DOHH2 (cell line): ENCODE data around the gene HMX1.

Experiments used
- H3F3A ChIP-seq: fragments of 200-600 bp; sonication (generic), shearing (Covaris generic); 2 replicates; pipeline ENCODE4 v1.6.0; 2016; ENCODE audit warnings: antibody characterized with exemption, mild to moderate bottlenecking; ENCODE audit not compliant: control insufficient read depth, insufficient read depth
- H3K27ac ChIP-seq: fragments of 200-600 bp; sonication (generic); 2 replicates; pipeline ENCODE4 v1.5.1; 2014; ENCODE audit warnings: low read depth, mild to moderate bottlenecking, low read length, moderate library complexity
- H3K27me3 ChIP-seq: fragments of 200-600 bp; sonication (generic); 2 replicates; pipeline ENCODE4 v1.6.1; 2014; ENCODE audit warnings: mild to moderate bottlenecking, low read length, mixed read lengths; ENCODE audit not compliant: control insufficient read depth
- H3K36me3 ChIP-seq: fragments of 200-600 bp; sonication (generic); 2 replicates; pipeline ENCODE4 v1.6.1; 2014; ENCODE audit warnings: mild to moderate bottlenecking, low read length, moderate library complexity, mixed read lengths; ENCODE audit not compliant: control insufficient read depth
- H3K4me1 ChIP-seq: fragments of 200-600 bp; sonication (generic); 2 replicates; pipeline ENCODE4 v1.6.1; 2014; ENCODE audit warnings: mild to moderate bottlenecking, low read length, mixed read lengths; ENCODE audit not compliant: control insufficient read depth
- H3K4me2 ChIP-seq: fragments of 200-600 bp; sonication (generic); 2 replicates; pipeline ENCODE4 v1.6.0; 2014; ENCODE audit warnings: mild to moderate bottlenecking, low read length, moderate library complexity
- H3K4me3 ChIP-seq: fragments of 200-600 bp; sonication (generic); 2 replicates; pipeline ENCODE4 v1.5.1; 2014; ENCODE audit warnings: mild to moderate bottlenecking, low read length, mixed read lengths
- H3K79me2 ChIP-seq: fragments of 200-600 bp; sonication (generic); 2 replicates; pipeline ENCODE4 v1.6.1; 2014; ENCODE audit warnings: mild to moderate bottlenecking, low read length, mixed read lengths; ENCODE audit not compliant: control insufficient read depth
- H3K9me2 ChIP-seq: fragments of 200-600 bp; sonication (generic); replicated peaks from 2 replicates; pipeline ENCODE4 v1.6.1; 2014; ENCODE audit warnings: mild to moderate bottlenecking, low read length, mixed read lengths; ENCODE audit not compliant: control insufficient read depth
- H3K9me3 ChIP-seq: fragments of 200-600 bp; sonication (generic); 2 replicates; pipeline ENCODE4 v1.6.1; 2014; ENCODE audit warnings: antibody characterized with exemption, low read length, mixed read lengths; ENCODE audit not compliant: control insufficient read depth, insufficient read depth
- H4K20me1 ChIP-seq: fragments of 200-600 bp; sonication (generic); 2 replicates; pipeline ENCODE4 v1.6.0; 2014; ENCODE audit warnings: low read depth, mild to moderate bottlenecking, antibody characterized with exemption, low read length, moderate library complexity; ENCODE audit not compliant: control insufficient read depth, insufficient read depth
- EZH2phosphoT487 ChIP-seq: fragments of 200-600 bp; sonication (generic); IDR thresholded peaks from 2 replicates; pipeline ENCODE4 v1.6.1; 2017; ENCODE audit warnings: borderline replicate concordance, mild to moderate bottlenecking, antibody characterized with exemption, low read length, moderate library complexity, mixed read lengths
- TF ChIP-seq, protein P1 (sequence below): fragments of 200-600 bp; sonication (generic); IDR thresholded peaks from one replicate; pipeline ENCODE4 v1.5.1; 2014; ENCODE audit warnings: antibody characterized with exemption, mild to moderate bottlenecking, low read depth, low read length; ENCODE audit not compliant: poor library complexity, severe bottlenecking

Gene HMX1

DNA sequence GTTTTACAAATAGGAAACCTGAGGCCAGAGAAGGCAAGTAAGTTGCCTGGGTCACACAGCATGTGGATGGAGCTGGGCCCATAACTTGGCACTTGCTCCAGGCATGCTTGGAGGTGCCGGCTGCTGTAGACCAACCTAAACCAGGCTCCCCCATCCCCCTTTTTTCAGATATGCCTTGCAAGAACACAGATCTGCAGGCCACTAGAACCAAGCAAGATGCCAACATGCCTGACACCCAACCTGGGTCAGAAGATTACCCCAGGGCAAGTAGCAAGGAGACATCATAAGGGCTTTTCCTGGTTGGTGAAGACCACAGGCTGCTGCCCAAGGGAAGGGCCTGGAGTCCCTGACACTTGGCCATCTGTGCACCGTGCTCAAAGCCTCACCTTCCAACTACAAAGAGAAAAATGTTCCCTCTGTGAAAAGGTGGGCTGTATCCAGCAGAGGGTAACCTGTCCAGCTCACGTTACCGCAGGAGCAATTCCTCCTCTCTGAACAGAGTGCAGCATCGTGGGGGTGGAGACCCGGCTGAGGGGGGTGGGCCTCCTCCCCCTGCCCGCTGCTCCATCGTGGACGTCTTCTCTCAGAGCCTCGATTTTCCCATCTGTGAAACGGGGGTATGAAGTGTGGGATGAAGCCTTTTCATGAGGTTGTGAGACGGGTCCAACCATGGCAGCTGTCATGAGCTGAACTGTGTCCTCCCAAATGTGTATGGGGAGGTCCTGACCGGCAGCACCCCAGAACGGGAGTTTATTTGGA lies 23.0 kb downstream of the HMX1 start:
- TF ChIP-seq EZH2phosphoT487: no peak
- TF ChIP-seq, protein P1, sequence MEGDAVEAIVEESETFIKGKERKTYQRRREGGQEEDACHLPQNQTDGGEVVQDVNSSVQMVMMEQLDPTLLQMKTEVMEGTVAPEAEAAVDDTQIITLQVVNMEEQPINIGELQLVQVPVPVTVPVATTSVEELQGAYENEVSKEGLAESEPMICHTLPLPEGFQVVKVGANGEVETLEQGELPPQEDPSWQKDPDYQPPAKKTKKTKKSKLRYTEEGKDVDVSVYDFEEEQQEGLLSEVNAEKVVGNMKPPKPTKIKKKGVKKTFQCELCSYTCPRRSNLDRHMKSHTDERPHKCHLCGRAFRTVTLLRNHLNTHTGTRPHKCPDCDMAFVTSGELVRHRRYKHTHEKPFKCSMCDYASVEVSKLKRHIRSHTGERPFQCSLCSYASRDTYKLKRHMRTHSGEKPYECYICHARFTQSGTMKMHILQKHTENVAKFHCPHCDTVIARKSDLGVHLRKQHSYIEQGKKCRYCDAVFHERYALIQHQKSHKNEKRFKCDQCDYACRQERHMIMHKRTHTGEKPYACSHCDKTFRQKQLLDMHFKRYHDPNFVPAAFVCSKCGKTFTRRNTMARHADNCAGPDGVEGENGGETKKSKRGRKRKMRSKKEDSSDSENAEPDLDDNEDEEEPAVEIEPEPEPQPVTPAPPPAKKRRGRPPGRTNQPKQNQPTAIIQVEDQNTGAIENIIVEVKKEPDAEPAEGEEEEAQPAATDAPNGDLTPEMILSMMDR: no peak
- no peaks in the 10 kb centered on the region for H4K20me1 ChIP-seq
- H3K79me2 ChIP-seq: no peaks in the 10 kb centered on the region
- H3K36me3 ChIP-seq: no peaks in the 10 kb centered on the region
- no peaks in the 10 kb centered on the region for H3K27me3 ChIP-seq
- no peak overlapping the region for H3K27ac ChIP-seq
- H3K9me2 ChIP-seq: no peaks in the 10 kb centered on the region
- no peaks in the 10 kb centered on the region for H3K4me1 ChIP-seq
- H3K4me2 ChIP-seq: no peak overlapping the region
- no peak overlapping the region for H3K4me3 ChIP-seq
- no peaks in the 10 kb centered on the region for H3F3A ChIP-seq
- H3K9me3 ChIP-seq: no peaks in the 10 kb centered on the region

DNA sequence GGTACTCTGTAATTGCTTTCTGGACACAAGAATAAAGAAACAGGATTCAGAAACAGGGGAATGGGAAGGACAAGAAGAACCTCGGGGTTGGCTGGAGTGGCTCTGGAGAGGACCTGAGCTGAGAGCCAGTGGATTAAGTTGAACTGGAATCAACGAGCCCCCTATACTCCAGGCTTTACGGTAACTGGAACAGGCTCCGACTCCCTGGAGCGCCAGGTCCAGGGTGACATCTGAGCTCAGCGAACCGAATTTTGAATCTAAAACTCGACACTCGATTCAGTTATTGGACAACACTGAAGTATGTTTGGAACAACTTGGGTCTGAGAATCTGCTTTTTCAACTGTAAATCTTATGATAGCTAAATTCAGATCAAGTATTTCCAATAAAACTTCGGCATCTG lies 23.9 kb downstream of the HMX1 start:
- Histone ChIP-seq H3K4me2 (no peak overlapping the region), H3K27me3 (no peaks in the 10 kb centered on the region), H3K9me3 (no peaks in the 10 kb centered on the region)

DNA sequence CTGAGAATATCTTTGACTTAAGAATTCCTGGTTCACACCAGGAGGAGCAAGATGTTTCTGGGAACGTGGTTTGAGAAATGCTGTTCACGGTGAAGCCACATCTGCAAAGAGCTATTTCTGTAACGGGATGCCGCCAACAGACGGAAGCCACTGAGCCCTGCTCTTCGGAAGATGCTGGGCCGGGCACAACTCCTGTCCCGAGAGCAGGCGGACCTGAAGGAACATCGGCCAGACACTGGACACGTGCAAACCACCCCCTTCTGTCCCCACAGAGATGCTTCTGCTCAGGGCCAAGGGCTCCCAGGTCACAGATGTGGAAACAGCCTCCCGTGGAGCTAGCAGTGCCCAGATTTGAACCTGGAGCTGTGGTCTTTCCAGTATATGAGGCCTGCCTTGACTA lies 24.3 kb downstream of the HMX1 start:
- H3K9me3 ChIP-seq: no peaks in the 10 kb centered on the region
- no peak overlapping the region for H3K4me2 ChIP-seq
- H3F3A ChIP-seq: no peaks in the 10 kb centered on the region
- H3K36me3 ChIP-seq: no peaks in the 10 kb centered on the region
- H3K27ac ChIP-seq: no peak overlapping the region
- no peaks in the 10 kb centered on the region for H3K9me2 ChIP-seq
- no peaks in the 10 kb centered on the region for H3K4me1 ChIP-seq
- no peak for TF ChIP-seq EZH2phosphoT487
- TF ChIP-seq, protein P1: no peak
- H3K4me3 ChIP-seq: no peak overlapping the region
- H3K79me2 ChIP-seq: no peaks in the 10 kb centered on the region
- H4K20me1 ChIP-seq: no peaks in the 10 kb centered on the region
- no peaks in the 10 kb centered on the region for H3K27me3 ChIP-seq

More for the DNA sequence above, 23.9 kb downstream of the HMX1 start:
- TF ChIP-seq EZH2phosphoT487: no peak
- TF ChIP-seq, protein P1: no peak
- no peak overlapping the region for H3K4me3 ChIP-seq
- H3K4me1 ChIP-seq: no peaks in the 10 kb centered on the region
- H4K20me1 ChIP-seq: no peaks in the 10 kb centered on the region
- H3F3A ChIP-seq: no peaks in the 10 kb centered on the region
- no peaks in the 10 kb centered on the region for H3K36me3 ChIP-seq
- no peaks in the 10 kb centered on the region for H3K9me2 ChIP-seq
- H3K79me2 ChIP-seq: no peaks in the 10 kb centered on the region
- no peak overlapping the region for H3K27ac ChIP-seq
